IPS-18c (cell line): ENCODE data around the gene RGL1.

ENCODE experiments used
- H3K4me3 ChIP-seq: 2 replicates; pipeline ENCODE4 v1.7.0; 2013; ENCODE audit warnings: low read depth, mild to moderate bottlenecking, low read length, moderate library complexity; ENCODE audit not compliant: insufficient read depth
- H3K9me3 ChIP-seq: one replicate; pipeline ENCODE4 v1.6.1; 2013; ENCODE audit warnings: mild to moderate bottlenecking, low read length, moderate library complexity; ENCODE audit not compliant: control insufficient read depth, insufficient read depth

RGL1 gene

DNA sequence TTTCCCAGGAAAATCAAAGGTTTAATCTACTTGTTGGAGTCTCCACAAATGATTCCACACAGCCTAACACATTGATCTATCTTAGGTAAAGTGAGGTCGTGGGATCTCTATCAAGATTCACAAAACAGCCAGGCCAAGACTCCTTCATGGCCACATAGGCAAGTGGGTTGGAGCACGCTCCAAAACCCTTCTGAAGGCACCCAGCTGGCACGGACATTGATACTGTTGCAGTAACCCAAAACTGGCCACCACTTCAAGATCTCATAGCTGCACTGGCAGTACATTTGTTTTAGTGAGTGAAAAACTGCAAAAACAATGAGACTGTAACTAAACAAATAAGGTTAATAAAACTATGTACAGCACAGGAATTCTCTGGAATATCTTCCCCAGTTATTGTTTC, 170.7 kb downstream of the RGL1 start:
- Histone ChIP-seq H3K9me3 (no peaks in the 10 kb centered on the region), H3K4me3 (no peak overlapping the region)

DNA sequence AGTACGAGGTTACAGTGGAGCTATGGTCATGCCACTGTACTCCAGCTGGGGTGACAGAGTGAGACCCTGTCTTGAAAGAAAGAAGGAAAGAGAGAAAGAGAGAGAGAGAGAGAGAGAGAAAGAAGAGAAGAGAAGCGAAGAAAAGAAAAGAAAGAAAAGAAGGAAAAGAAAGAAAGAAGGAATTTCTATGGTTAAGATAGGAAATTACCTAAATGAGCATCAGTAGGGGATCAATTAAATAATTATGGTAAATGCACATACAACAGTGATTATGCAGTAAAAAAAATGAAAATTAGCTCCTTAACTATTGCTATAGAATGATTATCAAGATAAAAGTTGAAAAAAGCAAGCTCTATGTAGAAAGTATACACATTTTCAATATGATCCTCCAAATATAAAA, 172.8 kb downstream of the RGL1 start:
- no peak overlapping the region for H3K4me3 ChIP-seq
- H3K9me3 ChIP-seq: no peaks in the 10 kb centered on the region
